ENCODE data around the gene TNNC2. TPM values are rescaled to one million over a fixed set of nuclear protein-coding genes. Genes with fewer than 3 reads are reported as not detected.

TNNC2 gene
- total RNA-seq, 1 donor from 2014 or later, result 1.2 TPM

- no peak for TF ChIP-seq CTCF (IDR thresholded peaks at IDR 0.05)
- peaks cover 2% of the 10 kb centered on the region for H3K36me3 Mint-ChIP-seq (ENCODE audit: unreplicated experiment)
- no peak overlapping the region for H3K27ac Mint-ChIP-seq (ENCODE audit: unreplicated experiment)
- H3K9me3 Mint-ChIP-seq (ENCODE audit: unreplicated experiment), result no peaks in the 10 kb centered on the region
- no peaks in the 10 kb centered on the region for H3K27me3 Mint-ChIP-seq (ENCODE audit: unreplicated experiment)
- peaks cover 33% of the 10 kb centered on the region for H3K4me1 Mint-ChIP-seq (ENCODE audit: unreplicated experiment)
- no peak overlapping the region for H3K4me3 Mint-ChIP-seq (ENCODE audit: unreplicated experiment)
- DNase-seq (ENCODE audit: extremely low spot score, unreplicated experiment), result no peak
These were observed 34.3 kb upstream of the TNNC2 start for GRCh38 chr20:45861221-45862075.

- H3K4me1 Mint-ChIP-seq (ENCODE audit: unreplicated experiment), result peaks cover 39% of the 10 kb centered on the region
- no peak for TF ChIP-seq CTCF (IDR thresholded peaks at IDR 0.05)
- H3K9me3 Mint-ChIP-seq (ENCODE audit: unreplicated experiment), result no peaks in the 10 kb centered on the region
- H3K27me3 Mint-ChIP-seq (ENCODE audit: unreplicated experiment), result no peaks in the 10 kb centered on the region
- no peak overlapping the region for H3K4me3 Mint-ChIP-seq (ENCODE audit: unreplicated experiment)
- H3K27ac Mint-ChIP-seq (ENCODE audit: unreplicated experiment), result no peak overlapping the region
- no peak for DNase-seq (ENCODE audit: extremely low spot score, unreplicated experiment)
- H3K36me3 Mint-ChIP-seq (ENCODE audit: unreplicated experiment), result peaks cover 2% of the 10 kb centered on the region
These were observed 33.6 kb upstream of the TNNC2 start for GRCh38 chr20:45860560-45861220.

GRCh38 chr20:45859916-45860315 is 32.8 kb upstream of the TNNC2 start:
- no peak overlapping the region for H3K27ac Mint-ChIP-seq (ENCODE audit: unreplicated experiment)
- no peaks in the 10 kb centered on the region for H3K9me3 Mint-ChIP-seq (ENCODE audit: unreplicated experiment)
- no peaks in the 10 kb centered on the region for H3K27me3 Mint-ChIP-seq (ENCODE audit: unreplicated experiment)
- peaks cover 2% of the 10 kb centered on the region for H3K36me3 Mint-ChIP-seq (ENCODE audit: unreplicated experiment)
- H3K4me1 Mint-ChIP-seq (ENCODE audit: unreplicated experiment), result peaks cover 42% of the 10 kb centered on the region
- no peak for TF ChIP-seq CTCF (IDR thresholded peaks at IDR 0.05)
- no peak for DNase-seq (ENCODE audit: extremely low spot score, unreplicated experiment)
- no peak overlapping the region for H3K4me3 Mint-ChIP-seq (ENCODE audit: unreplicated experiment)

- H3K36me3 Mint-ChIP-seq (ENCODE audit: unreplicated experiment), result peaks cover 2% of the 10 kb centered on the region
- no peaks in the 10 kb centered on the region for H3K9me3 Mint-ChIP-seq (ENCODE audit: unreplicated experiment)
- H3K27me3 Mint-ChIP-seq (ENCODE audit: unreplicated experiment), result no peaks in the 10 kb centered on the region
- no peak for DNase-seq (ENCODE audit: extremely low spot score, unreplicated experiment)
- peak overlapping the region; percentile 93 for H3K27ac Mint-ChIP-seq (ENCODE audit: unreplicated experiment)
- H3K4me3 Mint-ChIP-seq (ENCODE audit: unreplicated experiment), result peak overlapping the region; percentile 92
- TF ChIP-seq CTCF (IDR thresholded peaks at IDR 0.05), result no peak
- peaks cover 45% of the 10 kb centered on the region for H3K4me1 Mint-ChIP-seq (ENCODE audit: unreplicated experiment)
These were observed 30.7 kb upstream of the TNNC2 start for GRCh38 chr20:45857882-45858216.

All from osteocyte (in vitro differentiated cells).